ENCODE data around the gene PARD3.

DNA sequence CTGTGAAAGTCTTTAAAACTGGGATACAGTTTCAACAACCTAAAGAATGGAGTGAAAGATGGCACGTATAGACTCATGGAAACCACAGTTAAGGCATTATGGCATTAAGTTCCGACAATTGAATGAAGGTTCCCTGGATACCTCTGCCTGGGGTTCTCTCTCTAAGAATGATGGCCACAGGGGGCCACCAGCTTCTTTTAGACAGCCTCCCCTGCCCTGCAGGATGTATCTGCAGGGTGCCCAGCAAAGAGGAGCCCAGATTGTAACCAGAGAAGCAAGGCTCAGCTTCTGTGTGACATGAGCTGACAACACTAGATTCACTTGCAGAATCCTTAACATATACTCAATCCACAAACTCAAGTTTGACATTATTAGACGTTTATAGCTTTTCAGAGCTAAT, 645.4 kb downstream of the PARD3 start:
- TF ChIP-seq, protein P1, sequence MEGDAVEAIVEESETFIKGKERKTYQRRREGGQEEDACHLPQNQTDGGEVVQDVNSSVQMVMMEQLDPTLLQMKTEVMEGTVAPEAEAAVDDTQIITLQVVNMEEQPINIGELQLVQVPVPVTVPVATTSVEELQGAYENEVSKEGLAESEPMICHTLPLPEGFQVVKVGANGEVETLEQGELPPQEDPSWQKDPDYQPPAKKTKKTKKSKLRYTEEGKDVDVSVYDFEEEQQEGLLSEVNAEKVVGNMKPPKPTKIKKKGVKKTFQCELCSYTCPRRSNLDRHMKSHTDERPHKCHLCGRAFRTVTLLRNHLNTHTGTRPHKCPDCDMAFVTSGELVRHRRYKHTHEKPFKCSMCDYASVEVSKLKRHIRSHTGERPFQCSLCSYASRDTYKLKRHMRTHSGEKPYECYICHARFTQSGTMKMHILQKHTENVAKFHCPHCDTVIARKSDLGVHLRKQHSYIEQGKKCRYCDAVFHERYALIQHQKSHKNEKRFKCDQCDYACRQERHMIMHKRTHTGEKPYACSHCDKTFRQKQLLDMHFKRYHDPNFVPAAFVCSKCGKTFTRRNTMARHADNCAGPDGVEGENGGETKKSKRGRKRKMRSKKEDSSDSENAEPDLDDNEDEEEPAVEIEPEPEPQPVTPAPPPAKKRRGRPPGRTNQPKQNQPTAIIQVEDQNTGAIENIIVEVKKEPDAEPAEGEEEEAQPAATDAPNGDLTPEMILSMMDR (IDR thresholded peaks at IDR 0.05; ENCODE audit: borderline replicate concordance, extremely low read depth, low read length, poor library complexity, severe bottlenecking), result no peak
- no peak for TF ChIP-seq EZH2 (IDR thresholded peaks at IDR 0.05; ENCODE audit: borderline replicate concordance, low read depth, low read length, severe bottlenecking)
